GM12878 (cell line): ENCODE data around the gene STAT5A. TPM values are rescaled to one million over a fixed set of nuclear protein-coding genes. Genes with fewer than 3 reads are reported as not detected.

Experiments
- ATAC-seq: fragments of 200-7000 bp; cut with Tn5 transposase; 3 replicates; pipeline ENCODE4 v1.9.1; 2020; ENCODE audit warnings: mild to moderate bottlenecking, moderate library complexity
- BruUV-seq: library from RNA; stranded (reverse); fragments of 400-500 nt; replicated peaks from 2 replicates; lab custom pipeline; 2021; lab: Mats Ljungman, UMichigan
- CTCF ChIA-PET: fragments of 300-600 bp; sonication (Branson Sonifier 250); formaldehyde crosslinking; extraction: SDS; loops from one replicate; lab custom pipeline; 2021; ENCODE audit warnings: inconsistent platforms; lab: Yijun Ruan, JAX
- POLR2A ChIA-PET: fragments of 350-600 bp; formaldehyde crosslinking; extraction: SDS; loops from one replicate; lab custom pipeline; 2021; ENCODE audit warnings: inconsistent platforms; lab: Charles Lee
- RAD21 ChIA-PET: fragments of 300-600 bp; sonication (Branson Sonifier 250); formaldehyde crosslinking; loops from one replicate; lab custom pipeline; 2023; ENCODE audit warnings: antibody characterized with exemption; ENCODE audit not compliant: unreplicated experiment; lab: Charles Lee
- SMC1A ChIA-PET: fragments of 300-600 bp; sonication (Branson Sonifier 250); formaldehyde crosslinking; loops from one replicate; lab custom pipeline; 2023; ENCODE audit not compliant: unreplicated experiment, uncharacterized antibody; lab: Charles Lee
- DNase-seq: peaks from one replicate; pipeline ENCODE4 v3.0.0-alpha.2; 2011; ENCODE audit warnings: low read depth, low spot score
- FAIRE-seq: peaks from 3 replicates; lab custom pipeline; 2011; peaks lifted over from hg19 to GRCh38; lab: Jason Lieb, UNC
- H2AFZ ChIP-seq: 2 replicates; pipeline ENCODE4 v1.6.0; 2011; ENCODE audit warnings: low read depth, low read length, control low read depth; ENCODE audit not compliant: control insufficient read depth
- H3K27ac ChIP-seq: 2 replicates; pipeline ENCODE4 v1.5.1; 2011; ENCODE audit warnings: control low read depth; ENCODE audit not compliant: control insufficient read depth, insufficient read depth
- H3K27me3 ChIP-seq, 2 experiments: replicated peaks in 1 of 2; 2 replicates each; pipeline versions ENCODE4 v1.6.0 to v1.6.1; 2011; ENCODE audit warnings: low read length in 1 of 2; ENCODE audit not compliant: control insufficient read depth in 2 of 2, insufficient read depth in 2 of 2
- H3K36me3 ChIP-seq, 2 experiments: 2 replicates each; pipeline ENCODE4 v1.5.1; 2011; ENCODE audit warnings: low read length in 1 of 2; ENCODE audit not compliant: control insufficient read depth in 2 of 2, insufficient read depth in 2 of 2
- H3K4me1 ChIP-seq: 2 replicates; pipeline ENCODE4 v1.6.1; 2011; ENCODE audit warnings: mild to moderate bottlenecking, low read length, moderate library complexity, mixed read lengths; ENCODE audit not compliant: control insufficient read depth, insufficient read depth
- H3K4me2 ChIP-seq: 2 replicates; pipeline ENCODE4 v1.6.0; 2011; ENCODE audit warnings: control low read depth; ENCODE audit not compliant: control insufficient read depth, insufficient read depth
- H3K4me3 ChIP-seq: fragments of 200-600 bp; sonication (generic); 2 replicates; pipeline ENCODE4 v1.5.1; 2016
- H3K79me2 ChIP-seq: 2 replicates; pipeline ENCODE4 v1.6.0; 2011; ENCODE audit warnings: low read length; ENCODE audit not compliant: control insufficient read depth, insufficient read depth
- H3K9ac ChIP-seq: 2 replicates; pipeline ENCODE4 v1.8.0; 2011; ENCODE audit warnings: low read length, control low read depth, mixed read lengths; ENCODE audit not compliant: control insufficient read depth, insufficient read depth
- H3K9me3 ChIP-seq: replicated peaks from 3 replicates; pipeline ENCODE4 v1.5.1; 2011; ENCODE audit warnings: mild to moderate bottlenecking, low read length; ENCODE audit not compliant: control insufficient read depth, insufficient read depth
- H4K20me1 ChIP-seq: 2 replicates; pipeline ENCODE4 v1.6.0; 2011; ENCODE audit not compliant: control insufficient read depth, insufficient read depth
- EZH2 ChIP-seq: IDR thresholded peaks from 2 replicates; pipeline ENCODE4 v1.6.1; 2012; ENCODE audit warnings: low read depth, mild to moderate bottlenecking, control low read depth, inconsistent platforms, low read length, borderline replicate concordance; ENCODE audit not compliant: control insufficient read depth
- FOXK2 ChIP-seq: fragments of 450-650 bp; IDR thresholded peaks from 2 replicates; pipeline ENCODE4 v1.6.1; 2017; ENCODE audit warnings: mild to moderate bottlenecking, moderate library complexity
- FOXM1 ChIP-seq: IDR thresholded peaks from 2 replicates; pipeline ENCODE4 v1.6.1; 2012; ENCODE audit warnings: low read depth, mild to moderate bottlenecking, inconsistent platforms, low read length, moderate library complexity
- IKZF2 ChIP-seq, 2 experiments: fragments of 450-650 bp; IDR thresholded peaks; 2 replicates each; pipeline ENCODE4 v1.6.1; 2017; ENCODE audit warnings: mild to moderate bottlenecking in 2 of 2, moderate library complexity in 2 of 2
- KAT2A ChIP-seq: conservative IDR thresholded peaks from 2 replicates; pipeline ENCODE4 v1.6.1; 2011; ENCODE audit warnings: low read depth, low read length; ENCODE audit not compliant: control insufficient read depth
- NFYA ChIP-seq: IDR thresholded peaks from 2 replicates; pipeline ENCODE4 v1.6.1; 2011; ENCODE audit warnings: low read depth, mild to moderate bottlenecking, low read length, improper control_type of control experiment, borderline replicate concordance
- SIX5 ChIP-seq: IDR thresholded peaks from 2 replicates; pipeline ENCODE4 v1.6.1; 2011; ENCODE audit warnings: mild to moderate bottlenecking, low read depth, low read length, moderate library complexity; ENCODE audit not compliant: severe bottlenecking
- SREBF2 ChIP-seq: IDR thresholded peaks from 2 replicates; pipeline ENCODE4 v1.6.1; 2012; ENCODE audit warnings: mild to moderate bottlenecking, low read length
- TAF1 ChIP-seq: IDR thresholded peaks from 2 replicates; pipeline ENCODE4 v1.6.1; 2011; ENCODE audit warnings: mild to moderate bottlenecking, low read depth, low read length, borderline replicate concordance
- TARDBP ChIP-seq: IDR thresholded peaks from 2 replicates; pipeline ENCODE4 v1.6.1; 2016; ENCODE audit warnings: borderline replicate concordance
- ZNF687 ChIP-seq: fragments of 450-650 bp; IDR thresholded peaks from 2 replicates; pipeline ENCODE4 v1.6.1; 2017; ENCODE audit warnings: mild to moderate bottlenecking, moderate library complexity
- WGBS: methylation state at CpG from one replicate; pipeline ENCODE4 v1.1.6; 2016; ENCODE audit warnings: low lambda C conversion rate; ENCODE audit not compliant: insufficient replicate concordance, insufficient coverage; ENCODE audit errors: missing lambda C conversion rate; 5-methylcytosine and 5-hydroxymethylcytosine counted together
- in situ Hi-C: fragments of 300-500 bp; cut with MboI; formaldehyde crosslinking; loops from 9 replicates; pipeline ENCODE4 v1.14.3; 2018; ENCODE audit warnings: mixed read lengths
- intact Hi-C: fragments of 100-400 bp; cut with micrococcal nuclease; formaldehyde crosslinking; loops from one replicate; pipeline ENCODE4 v1.14.2; 2022; ENCODE audit not compliant: unreplicated experiment
- polyA plus RNA-seq, 11 experiments: library from polyadenylated mRNA; depleted of rRNA in 4 of 11; unstranded in 6 of 11; stranded (reverse) in 5 of 11; fragments of >200 nt; fragmentation: Nextera tagmentation in 4 of 11; fragmentation: Illumina TruSeq in 1 of 11; extraction: Ambion mirVana in 4 of 11; extraction: Trizol in 1 of 11; gene quantifications; 1 replicate in 1 of 11; 2 replicates in 10 of 11; pipeline versions ENCODE4 v1.2.1 to v1.2.3, GENCODE V29; 2011 to 2016; ENCODE audit warnings: inconsistent platforms in 2 of 11, missing spikeins in 2 of 11, low read depth in 1 of 11
- total RNA-seq, 4 experiments: library from RNA; depleted of rRNA in 3 of 4; stranded (reverse); fragments of >200 nt in 3 of 4; fragmentation: Illumina TruSeq in 1 of 4; extraction: Trizol in 1 of 4; gene quantifications; 2 replicates each; pipeline versions ENCODE4 v1.2.1 to v1.2.3, GENCODE V29; 2013 to 2021
- TF ChIP-seq, protein P1 (sequence below): IDR thresholded peaks from 2 replicates; pipeline ENCODE4 v1.6.1; 2011; ENCODE audit warnings: borderline replicate concordance, low read depth, mild to moderate bottlenecking, moderate library complexity, mixed read lengths, low read length; ENCODE audit not compliant: insufficient read depth; ENCODE audit errors: extremely low read length
- TF ChIP-seq, protein P2 (sequence below): fragments of 450-650 bp; formaldehyde crosslinking; IDR thresholded peaks from 2 replicates; pipeline ENCODE4 v1.4.0; 2020; ENCODE audit warnings: mild to moderate bottlenecking, moderate library complexity

STAT5A gene
- total and polyA plus RNA-seq, 10 of the 15 experiments (the other 5 are each of a cell fraction or from before 2014, with no cell fraction given) = 14.8 to 86.4 (median 41.5) TPM

- TF ChIP-seq, protein P1, sequence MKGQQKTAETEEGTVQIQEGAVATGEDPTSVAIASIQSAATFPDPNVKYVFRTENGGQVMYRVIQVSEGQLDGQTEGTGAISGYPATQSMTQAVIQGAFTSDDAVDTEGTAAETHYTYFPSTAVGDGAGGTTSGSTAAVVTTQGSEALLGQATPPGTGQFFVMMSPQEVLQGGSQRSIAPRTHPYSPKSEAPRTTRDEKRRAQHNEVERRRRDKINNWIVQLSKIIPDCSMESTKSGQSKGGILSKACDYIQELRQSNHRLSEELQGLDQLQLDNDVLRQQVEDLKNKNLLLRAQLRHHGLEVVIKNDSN = no peak
- TF ChIP-seq EZH2 (no peak), FOXK2 (no peak)
Measured at GRCh38 chr17:42277342-42277712, 11.0 kb upstream of the STAT5A start (continued).

GRCh38 chr17:42279776-42280630 is 8.3 kb upstream of the STAT5A start:
- ChIA-PET RAD21 (no interaction called here), CTCF (interaction anchor here (1.2 to 1.6 kb wide), 2 partner anchors 7 to 32 kb away, joined by 3 to 5 read pairs; no protein-coding TSS in a partner anchor), POLR2A (no interaction called here), SMC1A (interaction anchor here (0.8 to 1.0 kb wide), 2 partner anchors 29 to 108 kb away, joined by 3 read pairs; partner anchors contain the start of gene STAT3)
- no TSS peak for BruUV-seq
- H4K20me1 ChIP-seq = no peaks in the 10 kb centered on the region
- H3K36me3 ChIP-seq = no peaks in the 10 kb centered on the region
- no peak overlapping the region for H3K4me3 ChIP-seq
- H3K79me2 ChIP-seq = peaks cover 9% of the 10 kb centered on the region
- no peak overlapping the region for H2AFZ ChIP-seq
- DNase-seq = no peak
- intact Hi-C loops = no loop called here
- no peak overlapping the region for H3K27ac ChIP-seq
- no peak for FAIRE-seq
- H3K9me3 ChIP-seq = no peaks in the 10 kb centered on the region
- peaks cover 7% of the 10 kb centered on the region for H3K4me1 ChIP-seq
- 44% methylated on average over 4 of the region's 4 CpGs for WGBS
- H3K27me3 ChIP-seq = no peaks in the 10 kb centered on the region
- H3K4me2 ChIP-seq = no peak overlapping the region
- H3K9ac ChIP-seq = no peak overlapping the region
- in situ Hi-C loops = no loop called here
- ATAC-seq = no peak
- no peak for TF ChIP-seq IKZF2 (IDR thresholded peaks at IDR 0.05)
- TF ChIP-seq, protein P2, sequence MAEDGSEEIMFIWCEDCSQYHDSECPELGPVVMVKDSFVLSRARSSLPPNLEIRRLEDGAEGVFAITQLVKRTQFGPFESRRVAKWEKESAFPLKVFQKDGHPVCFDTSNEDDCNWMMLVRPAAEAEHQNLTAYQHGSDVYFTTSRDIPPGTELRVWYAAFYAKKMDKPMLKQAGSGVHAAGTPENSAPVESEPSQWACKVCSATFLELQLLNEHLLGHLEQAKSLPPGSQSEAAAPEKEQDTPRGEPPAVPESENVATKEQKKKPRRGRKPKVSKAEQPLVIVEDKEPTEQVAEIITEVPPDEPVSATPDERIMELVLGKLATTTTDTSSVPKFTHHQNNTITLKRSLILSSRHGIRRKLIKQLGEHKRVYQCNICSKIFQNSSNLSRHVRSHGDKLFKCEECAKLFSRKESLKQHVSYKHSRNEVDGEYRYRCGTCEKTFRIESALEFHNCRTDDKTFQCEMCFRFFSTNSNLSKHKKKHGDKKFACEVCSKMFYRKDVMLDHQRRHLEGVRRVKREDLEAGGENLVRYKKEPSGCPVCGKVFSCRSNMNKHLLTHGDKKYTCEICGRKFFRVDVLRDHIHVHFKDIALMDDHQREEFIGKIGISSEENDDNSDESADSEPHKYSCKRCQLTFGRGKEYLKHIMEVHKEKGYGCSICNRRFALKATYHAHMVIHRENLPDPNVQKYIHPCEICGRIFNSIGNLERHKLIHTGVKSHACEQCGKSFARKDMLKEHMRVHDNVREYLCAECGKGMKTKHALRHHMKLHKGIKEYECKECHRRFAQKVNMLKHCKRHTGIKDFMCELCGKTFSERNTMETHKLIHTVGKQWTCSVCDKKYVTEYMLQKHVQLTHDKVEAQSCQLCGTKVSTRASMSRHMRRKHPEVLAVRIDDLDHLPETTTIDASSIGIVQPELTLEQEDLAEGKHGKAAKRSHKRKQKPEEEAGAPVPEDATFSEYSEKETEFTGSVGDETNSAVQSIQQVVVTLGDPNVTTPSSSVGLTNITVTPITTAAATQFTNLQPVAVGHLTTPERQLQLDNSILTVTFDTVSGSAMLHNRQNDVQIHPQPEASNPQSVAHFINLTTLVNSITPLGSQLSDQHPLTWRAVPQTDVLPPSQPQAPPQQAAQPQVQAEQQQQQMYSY (CRISPR knock-in tag) = no peak
- no peak for TF ChIP-seq TARDBP
- no peak for TF ChIP-seq SIX5
- no peak for TF ChIP-seq FOXM1
- TF ChIP-seq SREBF2 = no peak
- TF ChIP-seq ZNF687 = no peak
- no peak for TF ChIP-seq TAF1
- no peak for TF ChIP-seq KAT2A
- no peak for TF ChIP-seq NFYA
